ENCODE results near the gene CHST11.
A peak's percentile ranks its signal among the peaks of the same experiment; 100 is the strongest.

CHST11 gene

DNA sequence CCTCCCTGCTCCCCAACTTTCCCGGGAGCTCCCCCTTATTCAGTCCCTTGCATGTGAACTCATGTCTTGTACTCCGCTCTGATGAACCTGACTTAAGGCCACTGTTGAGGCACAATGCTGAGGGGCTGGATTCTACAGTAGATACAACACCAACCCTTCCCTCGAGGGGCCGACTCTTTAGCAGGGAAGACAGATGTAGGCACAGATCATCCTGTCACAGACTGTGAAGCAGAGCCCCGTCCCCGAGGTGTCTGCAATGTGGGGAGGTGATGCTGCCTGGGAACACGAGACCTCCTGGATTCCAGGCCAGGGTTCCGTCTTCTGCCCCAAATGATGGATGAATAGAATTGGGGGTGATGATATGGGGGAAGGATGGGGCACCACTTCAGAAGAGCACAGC lies 175.1 kb downstream of the CHST11 start:
- DNase-seq (ENCODE audit: low read depth), result no peak

DNA sequence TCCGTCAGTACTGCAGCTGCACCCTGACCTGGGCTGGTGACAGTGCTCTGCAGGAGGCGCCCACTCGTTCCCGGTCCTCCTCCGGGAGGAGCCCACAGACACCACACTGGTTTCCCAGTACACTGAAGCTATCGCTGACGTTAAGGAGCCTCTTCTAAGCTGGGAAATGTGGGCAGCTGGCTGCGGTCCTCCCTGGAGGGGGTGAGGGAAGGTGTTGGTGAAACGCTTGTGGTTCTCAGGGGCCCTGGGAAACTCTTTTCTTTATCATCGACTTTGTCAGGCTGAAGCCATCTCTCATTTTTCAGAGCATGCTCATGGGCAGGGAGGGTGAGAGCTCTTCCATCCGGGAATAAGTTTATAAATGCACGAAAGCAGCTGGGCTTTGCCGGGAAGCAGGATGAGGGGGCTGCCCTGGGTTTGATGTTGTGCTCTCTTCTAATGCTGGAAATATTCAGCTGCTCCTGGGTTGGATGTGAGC lies 176.0 kb downstream of the CHST11 start:
- peak; percentile 93 for DNase-seq (ENCODE audit: low read depth)

DNA sequence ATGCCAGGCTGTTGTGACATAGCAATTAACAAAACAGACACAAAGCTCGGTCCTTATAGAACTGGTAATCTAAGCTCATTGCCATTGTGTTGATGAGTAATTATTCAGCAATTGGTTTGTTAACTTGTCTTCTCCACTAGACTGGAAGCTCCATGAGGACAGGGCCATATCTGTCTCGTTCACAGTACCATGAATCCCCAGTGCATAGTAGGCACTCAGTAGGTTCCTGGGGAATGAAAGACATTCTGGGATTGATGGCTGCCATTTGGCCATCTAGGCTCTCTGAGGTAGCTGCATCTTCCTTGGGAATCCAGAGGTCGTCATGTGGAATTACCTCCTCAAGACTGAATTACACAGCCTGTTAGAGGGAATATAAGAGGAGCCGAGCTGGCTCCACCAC lies 177.3 kb downstream of the CHST11 start:
- DNase-seq (ENCODE audit: low read depth), result no peak

DNA sequence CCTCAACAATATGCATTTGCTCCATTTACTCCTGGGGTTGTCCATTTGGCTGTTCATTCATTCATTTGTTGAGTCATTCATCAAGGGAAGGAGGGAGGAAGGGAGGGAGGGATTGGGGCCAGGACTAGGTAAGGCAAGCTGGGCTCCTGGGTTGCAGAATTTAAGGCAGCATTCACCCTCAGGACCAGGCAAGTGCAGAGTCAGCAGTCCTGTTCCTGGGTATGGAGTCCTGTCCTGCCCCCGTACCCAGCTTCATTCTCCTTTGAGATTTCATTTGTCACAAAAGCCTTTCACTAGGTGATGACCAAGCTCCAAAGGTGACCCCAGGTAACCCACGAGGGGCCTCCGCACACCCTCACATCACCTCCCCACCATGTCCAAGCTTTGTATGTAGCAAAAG lies 178.1 kb downstream of the CHST11 start:
- no peak for DNase-seq (ENCODE audit: low read depth)

DNA sequence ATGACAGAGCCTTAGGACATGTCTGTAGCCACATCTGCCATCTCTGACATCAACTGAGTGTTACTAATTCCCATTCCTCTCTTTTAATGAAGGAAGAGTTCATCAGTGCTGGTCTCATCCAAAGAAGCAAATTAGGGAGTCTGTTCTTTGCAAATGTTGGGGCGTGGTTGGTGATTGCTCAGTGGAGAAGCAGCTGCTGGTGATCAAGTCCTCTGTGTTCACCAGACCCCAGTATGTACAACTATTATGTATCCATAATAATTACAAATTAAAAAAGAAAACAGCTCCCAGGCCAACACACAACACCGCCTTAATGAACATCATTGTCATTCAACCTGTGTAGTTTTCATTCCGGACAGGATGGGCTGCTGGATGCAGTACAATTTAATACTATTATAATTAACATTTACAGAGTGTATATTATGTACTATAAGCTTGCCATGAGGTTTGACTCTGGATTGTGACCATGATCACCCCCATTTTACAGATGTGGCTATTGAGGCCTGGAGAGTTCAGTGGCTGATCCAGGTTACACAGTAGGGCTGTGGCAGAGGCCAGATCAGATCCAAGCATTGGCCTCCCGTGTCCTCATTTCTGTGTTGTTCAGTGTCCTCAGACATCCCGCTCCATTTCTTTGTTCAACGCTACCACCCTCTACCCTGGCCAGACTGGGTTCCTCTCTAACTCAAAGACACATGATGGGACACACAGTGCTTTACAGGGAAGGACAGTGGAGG lies 179.0 kb downstream of the CHST11 start:
- DNase-seq (ENCODE audit: low read depth), result no peak

DNA sequence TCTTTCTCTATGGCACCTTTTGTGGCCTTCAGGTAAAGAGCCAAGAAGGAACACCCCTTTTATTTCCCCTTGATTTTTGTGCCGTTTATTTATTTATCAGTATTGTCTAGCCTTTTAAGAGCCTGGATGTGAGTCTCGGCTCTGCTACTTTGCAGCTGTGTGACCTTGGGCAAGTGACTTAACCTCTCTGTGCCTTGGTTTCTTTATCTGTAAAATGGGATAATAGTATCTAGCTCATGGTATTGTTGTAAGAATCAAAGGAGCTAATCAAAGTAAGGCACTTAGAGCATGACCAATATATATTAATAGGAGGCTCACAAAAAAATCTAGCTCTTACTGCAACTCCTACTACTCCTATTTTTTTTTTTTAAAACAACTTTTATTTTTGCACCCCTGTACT lies 179.7 kb downstream of the CHST11 start:
- DNase-seq (ENCODE audit: low read depth), result no peak

DNA sequence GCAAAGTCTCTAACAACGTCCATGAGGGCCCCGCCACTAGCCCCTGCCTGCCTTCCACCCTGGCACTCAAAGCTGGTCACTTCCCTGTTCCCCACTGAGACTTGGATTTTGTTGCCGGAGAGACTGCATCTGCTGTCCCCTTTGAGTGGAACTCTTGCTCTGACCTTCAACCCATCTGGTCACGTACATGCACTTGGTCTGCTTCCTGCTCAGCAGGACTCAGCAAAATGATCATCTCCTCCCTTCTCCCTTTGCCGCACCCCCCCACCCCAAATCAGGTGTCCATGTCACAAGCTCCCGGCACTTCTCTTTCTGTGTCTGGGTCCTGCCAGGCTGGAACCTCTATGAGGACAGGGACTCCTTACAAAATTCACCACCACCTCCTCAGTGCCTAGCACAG lies 180.9 kb downstream of the CHST11 start:
- DNase-seq (ENCODE audit: low read depth), result no peak

DNA sequence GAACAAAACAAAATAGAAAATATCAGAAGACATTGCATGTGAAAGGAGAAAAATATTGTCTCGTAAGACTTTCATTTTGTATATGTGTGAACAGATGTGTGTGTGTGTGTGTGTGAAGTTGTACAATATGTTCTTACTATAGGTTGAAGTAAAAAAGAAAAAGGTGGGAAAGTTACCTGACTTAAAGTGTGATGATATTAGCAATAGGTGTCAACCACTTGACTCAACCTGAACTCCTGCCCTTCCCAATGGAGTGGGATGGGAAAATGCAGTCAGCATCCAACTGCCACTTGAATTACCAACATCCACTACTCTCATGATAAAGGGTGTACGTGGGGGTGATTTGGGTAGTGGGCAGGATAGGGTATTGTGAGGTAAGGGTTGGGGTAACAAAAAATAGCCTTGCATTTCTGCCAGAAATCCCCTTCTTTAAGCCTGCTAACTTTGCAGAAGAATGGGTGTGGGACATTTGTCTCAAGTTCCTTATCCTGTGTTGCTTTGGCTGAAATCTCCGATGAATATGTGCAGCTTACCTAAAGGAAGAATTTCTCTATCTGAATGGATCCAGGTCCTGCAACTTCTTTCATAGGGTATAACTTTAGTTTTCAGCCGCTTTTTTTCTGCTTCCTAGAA lies 181.6 kb downstream of the CHST11 start:
- DNase-seq (ENCODE audit: low read depth), result no peak

DNA sequence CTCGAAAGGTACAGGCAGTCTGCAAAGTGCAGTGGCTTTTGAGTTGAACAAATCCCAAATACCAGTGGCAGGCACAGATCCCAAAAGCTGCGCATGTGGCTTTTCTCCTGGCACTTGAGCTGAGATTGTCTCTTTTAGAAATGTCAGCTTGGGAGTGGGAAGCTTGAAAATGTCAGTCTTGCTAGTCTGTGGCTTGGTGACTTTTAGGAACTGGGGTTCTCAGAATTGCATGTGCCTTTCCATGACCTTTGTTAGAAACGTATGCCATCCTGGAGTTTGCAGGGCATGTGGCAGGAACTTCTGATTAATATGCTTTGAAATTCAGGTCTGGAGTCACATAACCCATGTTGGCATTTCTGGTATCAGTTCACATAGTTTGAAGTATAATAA lies 182.1 kb downstream of the CHST11 start:
- no peak for DNase-seq (ENCODE audit: low read depth)

DNA sequence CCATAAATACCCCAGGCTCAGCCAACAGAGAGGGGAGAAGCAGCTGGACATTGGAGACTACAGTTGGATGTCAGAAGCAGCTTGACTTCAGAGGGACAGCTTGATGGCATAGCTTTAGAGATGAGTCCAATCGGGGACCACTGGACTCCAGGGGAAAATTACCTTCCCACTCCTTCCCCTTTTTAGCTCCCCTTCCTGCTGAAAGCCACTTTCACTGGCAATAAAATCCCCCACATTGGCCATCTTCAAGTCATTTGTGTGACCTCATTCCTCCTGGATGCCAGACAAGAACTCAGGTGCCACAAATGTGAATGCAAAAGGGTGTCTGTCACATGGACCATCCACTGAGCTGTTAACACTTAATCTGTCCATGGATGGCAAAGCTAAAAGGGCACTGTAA lies 184.2 kb downstream of the CHST11 start:
- no peak for DNase-seq (ENCODE audit: low read depth)

DNA sequence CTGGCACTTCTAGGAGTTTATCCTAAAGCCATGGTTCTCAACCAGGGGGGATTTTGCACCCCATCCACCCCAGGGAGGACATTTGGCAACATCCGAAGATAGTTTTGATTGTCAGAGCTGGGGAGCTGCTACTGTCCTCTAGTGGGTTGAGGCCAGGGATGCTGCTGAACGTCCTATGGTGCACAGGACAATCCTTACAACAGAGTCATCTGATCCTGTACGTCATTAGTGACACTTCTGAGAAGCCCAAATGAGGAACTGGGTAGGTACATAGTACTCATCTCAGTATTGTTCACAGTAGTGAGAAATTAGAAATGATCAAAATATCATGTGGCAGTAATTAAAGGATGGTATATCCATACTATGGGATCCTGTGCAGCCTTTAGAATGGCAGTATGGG lies 185.1 kb downstream of the CHST11 start:
- DNase-seq (ENCODE audit: low read depth), result no peak

DNA sequence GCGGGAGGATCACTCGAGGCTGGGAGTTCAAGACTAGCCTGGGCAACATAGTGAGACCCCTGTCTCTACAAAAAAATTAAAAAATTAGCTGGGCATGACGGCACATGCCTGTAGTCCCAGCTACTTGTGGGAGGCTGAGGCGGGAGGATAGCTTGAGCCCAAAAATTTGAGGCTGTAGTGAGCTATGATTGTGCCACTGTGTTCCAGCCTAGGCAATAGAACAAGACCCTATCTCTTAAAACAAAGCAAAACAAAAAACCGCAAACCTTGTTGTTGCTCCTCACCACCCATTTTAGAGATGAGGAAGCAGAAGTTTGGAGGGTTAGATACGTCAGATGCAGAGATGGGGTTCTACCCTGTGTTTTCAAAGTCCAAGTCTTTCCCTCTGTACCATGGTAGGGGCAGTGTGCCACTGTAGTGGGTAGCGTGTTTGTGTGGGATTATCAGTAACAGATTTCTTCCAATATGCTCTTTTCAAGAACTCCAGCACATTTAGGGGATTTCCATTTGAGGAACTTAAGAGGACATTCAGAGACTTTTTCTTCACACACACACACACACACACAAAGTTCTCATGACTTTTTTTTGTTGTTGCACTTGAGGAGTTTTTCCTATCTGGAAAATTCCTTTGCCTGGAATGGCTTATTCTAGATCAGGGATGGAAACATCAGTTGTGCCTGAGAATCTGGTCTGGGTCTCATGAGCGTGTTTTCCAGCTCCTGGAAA lies 186.5 kb downstream of the CHST11 start:
- no peak for DNase-seq (ENCODE audit: low read depth)

DNA sequence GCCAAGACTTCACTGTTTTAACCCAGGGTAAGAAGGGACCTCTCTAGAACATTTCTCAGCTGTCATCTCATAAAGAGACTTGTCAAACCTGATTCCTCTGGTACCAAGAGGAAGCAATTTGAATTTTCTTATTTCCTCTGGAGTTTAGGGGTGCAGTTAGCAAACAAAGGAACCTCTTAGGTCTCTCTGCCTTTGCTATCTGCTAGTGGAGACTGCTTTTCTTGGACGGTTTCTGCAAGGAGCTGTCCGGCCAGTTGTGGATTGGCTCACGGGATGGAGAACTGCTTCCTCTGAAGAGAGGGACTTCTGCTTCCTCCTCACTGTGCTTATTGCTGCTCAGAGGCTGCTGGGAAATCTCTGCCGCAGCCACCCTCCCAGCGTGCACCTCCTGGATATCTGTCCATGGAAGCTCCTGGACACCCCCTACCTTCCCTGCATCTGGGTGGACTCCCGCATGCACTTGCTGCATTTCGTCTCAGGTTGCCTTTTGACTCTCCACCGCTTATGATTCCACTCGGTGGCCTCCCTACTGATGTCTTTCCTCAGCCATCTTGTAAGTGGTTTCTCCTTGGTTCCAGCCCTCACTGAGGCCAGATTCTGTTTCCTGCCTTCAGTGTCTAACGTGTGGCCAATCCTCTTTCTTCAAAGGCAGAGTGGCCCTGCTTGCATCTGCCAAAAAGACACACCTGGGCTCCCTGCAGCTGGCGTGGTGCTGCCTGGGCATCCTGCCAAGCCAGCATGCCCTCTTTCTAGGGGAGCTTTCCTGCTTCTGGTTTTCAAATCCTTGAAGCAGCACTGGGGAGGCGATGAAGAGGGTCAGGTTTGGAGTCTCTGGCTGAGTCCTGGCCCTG lies 187.3 kb downstream of the CHST11 start:
- DNase-seq (ENCODE audit: low read depth), result peak; percentile 14

DNA sequence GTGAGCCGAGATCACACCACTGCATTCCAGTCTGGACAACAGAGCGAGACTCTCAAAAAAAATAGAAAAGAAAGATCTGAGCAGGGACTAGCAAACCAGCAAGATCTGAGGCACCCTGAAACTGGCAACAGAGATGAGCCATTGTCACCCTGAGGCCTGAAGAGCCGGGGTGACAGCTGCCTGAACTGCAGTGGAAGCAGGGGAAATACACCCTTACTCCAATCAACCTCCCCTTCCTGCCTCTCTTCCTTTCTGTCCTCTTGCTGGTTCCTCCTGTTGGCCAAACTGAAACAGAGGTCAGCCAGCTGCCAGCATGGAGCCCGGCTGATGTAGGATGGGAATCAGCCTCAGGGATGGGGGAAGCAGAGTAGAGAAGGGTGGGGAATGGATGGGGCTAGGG lies 192.0 kb downstream of the CHST11 start:
- no peak for DNase-seq (ENCODE audit: low read depth)

DNA sequence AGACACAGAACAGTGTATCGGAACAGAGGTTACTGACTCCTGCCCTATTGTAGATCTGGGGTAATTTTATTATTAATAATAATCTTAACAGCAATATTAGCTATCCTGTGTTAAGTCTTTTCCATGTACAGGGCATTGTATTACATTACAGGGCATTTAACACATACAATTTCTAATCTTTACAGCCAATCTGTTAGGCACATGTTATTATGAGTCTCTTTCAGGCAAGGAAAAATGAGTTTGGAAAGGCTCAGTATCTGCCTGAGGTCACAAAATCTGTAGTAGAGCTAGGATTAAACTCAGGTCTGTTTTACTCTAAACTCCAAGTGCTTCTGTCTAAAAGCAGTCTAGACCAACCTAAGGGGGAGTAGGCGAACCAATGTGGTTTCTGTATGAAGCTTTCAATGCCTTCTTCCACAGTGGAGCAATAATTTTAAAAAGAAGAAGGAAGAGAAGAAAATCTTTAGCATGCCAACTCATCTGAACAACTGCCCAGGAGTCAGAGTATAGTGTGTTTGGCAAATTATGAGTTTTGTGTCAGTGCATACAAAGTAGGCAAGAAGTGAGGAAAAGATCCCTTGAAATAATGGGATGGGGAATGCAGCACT lies 192.6 kb downstream of the CHST11 start:
- no peak for DNase-seq (ENCODE audit: low read depth)

DNA sequence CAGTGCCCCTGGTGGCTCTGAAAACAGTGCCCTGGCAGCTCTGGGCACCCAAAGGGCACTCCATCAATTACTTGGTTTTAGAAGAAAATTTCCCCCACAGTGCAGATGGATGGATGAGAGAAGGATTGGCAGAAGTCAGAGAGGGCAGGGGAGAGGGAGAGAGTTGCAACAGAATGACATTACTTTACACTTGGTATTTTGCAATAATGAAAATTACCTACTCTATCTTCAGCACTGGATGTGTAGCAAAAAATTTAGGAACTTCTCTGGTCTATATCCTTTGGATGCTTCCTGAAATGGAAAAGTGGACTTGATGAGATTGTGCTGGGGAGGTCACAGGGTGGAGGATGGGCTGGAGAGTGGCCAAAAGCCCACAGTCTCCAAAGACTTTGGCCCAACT lies 193.2 kb downstream of the CHST11 start:
- DNase-seq (ENCODE audit: low read depth), result peak; percentile 17

DNA sequence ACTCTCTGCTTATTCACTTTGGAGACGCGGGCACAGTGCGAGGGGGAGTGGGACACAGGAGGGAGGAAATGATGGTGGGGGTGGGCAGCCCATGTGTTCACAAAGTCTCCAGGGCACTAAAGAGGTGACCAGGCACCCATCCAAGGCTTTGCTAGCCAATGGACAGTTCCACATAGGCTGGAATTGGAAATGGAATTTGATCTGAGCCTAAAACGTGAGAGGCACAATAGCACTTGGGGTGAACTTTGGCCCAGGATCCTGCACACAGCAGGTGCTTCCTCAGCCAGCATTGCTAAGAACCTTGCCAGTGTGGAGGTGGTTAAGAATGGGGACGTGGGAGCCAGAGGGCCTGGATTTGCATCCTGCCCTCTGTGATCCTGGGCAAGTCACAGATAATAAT lies 193.8 kb downstream of the CHST11 start:
- DNase-seq (ENCODE audit: low read depth), result no peak

DNA sequence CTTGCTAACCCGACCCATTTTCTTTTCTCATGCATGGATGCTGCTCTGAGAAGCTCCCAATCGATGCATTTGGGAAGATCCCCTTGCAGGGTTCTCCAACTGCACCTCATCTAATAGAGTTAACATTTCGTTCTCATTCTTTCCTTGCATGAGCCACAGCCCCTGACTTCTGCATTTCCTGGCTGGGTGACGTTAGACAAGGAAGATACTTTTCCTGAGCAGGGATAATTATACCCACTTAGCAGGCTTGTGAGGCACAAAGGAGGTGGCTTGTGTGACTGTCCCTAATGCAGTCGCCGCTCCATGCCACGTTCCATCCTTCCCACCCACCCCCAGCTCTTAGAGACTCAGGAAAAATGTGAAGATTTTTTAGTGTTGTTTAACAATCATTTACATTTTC lies 195.1 kb downstream of the CHST11 start:
- DNase-seq (ENCODE audit: low read depth), result no peak

DNA sequence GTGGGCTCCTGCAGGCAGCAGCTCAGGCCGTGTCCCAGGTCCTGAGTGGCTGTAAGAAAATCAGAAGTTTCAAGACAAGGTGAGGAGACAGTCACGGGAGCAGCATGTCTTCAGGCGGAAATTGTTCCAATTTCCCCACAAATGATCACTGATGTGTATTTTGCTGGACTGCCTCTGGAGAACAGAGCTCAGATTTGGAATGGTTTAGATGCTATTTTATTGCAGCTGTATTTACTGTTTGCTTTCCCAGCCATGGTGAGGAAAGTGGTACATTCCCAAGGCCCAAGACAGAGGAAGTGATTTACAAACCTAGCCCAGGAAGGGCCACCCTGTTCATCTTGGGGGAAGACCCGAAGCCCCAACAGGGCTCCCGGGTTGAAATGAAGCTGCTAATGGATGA lies 195.6 kb downstream of the CHST11 start:
- DNase-seq (ENCODE audit: low read depth), result no peak

DNA sequence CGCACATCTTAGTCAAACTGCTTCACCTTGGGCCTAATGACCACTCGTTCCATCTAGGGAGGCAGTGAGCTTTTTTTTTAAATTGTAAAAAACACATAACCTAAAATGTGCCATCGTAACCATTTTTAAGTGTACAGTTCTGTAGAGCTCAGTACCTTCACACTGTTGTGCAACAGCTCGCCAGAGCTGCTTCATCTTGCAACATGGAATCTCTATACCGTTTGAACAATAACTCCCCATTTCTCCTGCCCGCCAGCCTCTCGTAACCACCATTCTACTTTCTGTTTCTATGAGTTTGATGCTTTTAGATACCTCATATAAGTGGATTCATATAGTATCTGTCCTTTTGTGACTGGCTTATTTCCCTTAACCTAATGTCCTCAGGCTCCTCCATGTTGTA lies 196.2 kb downstream of the CHST11 start:
- DNase-seq (ENCODE audit: low read depth), result no peak

DNA sequence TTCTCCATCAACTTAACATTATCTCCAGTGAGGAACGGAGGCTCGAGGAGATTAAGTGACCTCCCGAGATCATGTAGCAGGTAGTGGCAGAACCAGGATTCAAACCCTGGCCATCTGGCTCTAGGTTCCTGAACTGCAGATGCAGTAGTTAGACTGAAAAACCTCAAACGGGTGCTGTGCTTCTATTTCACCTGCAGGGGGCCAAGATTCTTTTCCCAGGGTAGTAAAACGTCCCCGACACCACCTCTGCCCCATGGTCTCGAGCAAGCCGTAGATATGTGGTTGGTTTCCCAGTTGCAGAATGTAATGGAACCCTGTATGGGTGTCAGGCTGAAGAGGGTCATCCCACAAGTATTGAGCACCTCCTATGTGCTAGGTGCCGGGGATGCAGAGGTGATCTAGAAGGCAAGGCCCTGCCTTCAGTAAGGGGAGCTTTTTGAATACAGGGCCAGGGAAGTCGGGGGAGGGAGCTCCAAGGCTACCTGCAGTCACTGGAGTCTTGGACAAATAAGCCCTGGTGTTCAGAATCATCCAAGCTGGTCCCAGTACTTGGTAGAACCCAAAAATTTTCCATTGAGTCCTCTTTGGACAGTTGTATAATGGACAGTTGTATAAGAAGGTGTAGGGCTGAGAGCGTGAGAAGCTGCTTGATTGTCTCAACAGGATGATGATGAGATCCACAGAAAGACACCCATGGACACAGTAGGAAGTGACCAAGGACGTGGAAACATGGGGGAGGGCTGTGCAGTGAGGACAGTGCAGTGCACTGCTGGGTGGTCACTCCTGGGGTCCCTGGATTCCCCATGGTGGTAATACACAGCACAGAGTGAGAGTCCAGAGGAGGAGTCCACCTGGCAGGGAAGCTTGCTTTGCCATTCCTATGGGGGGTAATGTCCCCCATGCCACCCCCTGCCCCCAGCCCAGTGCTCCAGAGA lies 197.2 kb downstream of the CHST11 start:
- DNase-seq (ENCODE audit: low read depth), result no peak
